Liver (tissue), 9 donors: Measurements from ENCODE around the gene TIMM17B. TPM values are rescaled to one million over a fixed set of nuclear protein-coding genes. Genes with fewer than 3 reads are reported as not detected.
A peak's percentile ranks its signal among the peaks of the same experiment; 100 is the strongest.

Source experiments
- DNase-seq: peaks from one replicate; pipeline ENCODE4 v3.0.0-alpha.2; 2017; ENCODE audit warnings: low spot score
- H3K27ac ChIP-seq, 2 donors: one replicate each; pipeline ENCODE4 v1.7.0; 2013; ENCODE audit warnings: inconsistent platforms in 2 of 2, low read length in 2 of 2, control low read depth in 1 of 2, low read depth in 1 of 2, mild to moderate bottlenecking in 1 of 2
- H3K27me3 ChIP-seq, 4 donors: one replicate each; pipeline versions ENCODE4 v1.6.1 to v1.7.0; 2013; ENCODE audit warnings: low read length in 3 of 4, inconsistent platforms in 1 of 4, mild to moderate bottlenecking in 1 of 4, moderate library complexity in 1 of 4; ENCODE audit not compliant: control insufficient read depth in 4 of 4, insufficient read depth in 4 of 4
- H3K36me3 ChIP-seq, 4 donors: one replicate each; pipeline versions ENCODE4 v1.6.1 to v1.7.0; 2013; ENCODE audit warnings: low read length in 3 of 4, mild to moderate bottlenecking in 3 of 4, low read depth in 1 of 4, moderate library complexity in 1 of 4; ENCODE audit not compliant: control insufficient read depth in 4 of 4, insufficient read depth in 3 of 4
- H3K4me1 ChIP-seq, 4 donors: one replicate each; pipeline versions ENCODE4 v1.6.1 to v1.7.0; 2013; ENCODE audit warnings: low read length in 3 of 4, mild to moderate bottlenecking in 3 of 4, moderate library complexity in 1 of 4; ENCODE audit not compliant: control insufficient read depth in 4 of 4, insufficient read depth in 4 of 4
- H3K4me3 ChIP-seq, 3 donors: one replicate each; pipeline versions ENCODE4 v1.6.1 to v1.7.0; 2013; ENCODE audit warnings: low read length in 3 of 3, control low read depth in 1 of 3, low read depth in 1 of 3, mild to moderate bottlenecking in 1 of 3
- H3K9ac ChIP-seq, 2 donors: one replicate each; pipeline ENCODE4 v1.7.0; 2013; ENCODE audit warnings: low read length in 2 of 2, mild to moderate bottlenecking in 2 of 2, moderate library complexity in 2 of 2, control low read depth in 1 of 2, low read depth in 1 of 2
- H3K9me3 ChIP-seq, 4 donors: one replicate each; pipeline versions ENCODE4 v1.6.1 to v1.7.0; 2013; ENCODE audit warnings: low read length in 3 of 4; ENCODE audit not compliant: control insufficient read depth in 4 of 4
- FOXA2 ChIP-seq: IDR thresholded peaks from 2 replicates; pipeline ENCODE4 v1.6.1; 2016; ENCODE audit warnings: antibody characterized with exemption
- HNF4A ChIP-seq, 2 donors: conservative IDR thresholded peaks; 2 replicates each; pipeline ENCODE4 v1.6.1; 2016; ENCODE audit warnings: antibody characterized with exemption in 2 of 2, mild to moderate bottlenecking in 2 of 2
- HNF4G ChIP-seq: IDR thresholded peaks from 2 replicates; pipeline ENCODE4 v1.6.1; 2016; ENCODE audit warnings: antibody characterized with exemption
- NR2F2 ChIP-seq: IDR thresholded peaks from 2 replicates; pipeline ENCODE4 v1.6.1; 2016; ENCODE audit warnings: antibody characterized with exemption
- RAD21 ChIP-seq, 2 donors: IDR thresholded peaks; 2 replicates each; pipeline ENCODE4 v1.6.1; 2016; ENCODE audit warnings: antibody characterized with exemption in 2 of 2, mild to moderate bottlenecking in 2 of 2
- SP1 ChIP-seq: IDR thresholded peaks from 2 replicates; pipeline ENCODE4 v1.6.1; 2018; ENCODE audit warnings: antibody characterized with exemption, mild to moderate bottlenecking
- TAF1 ChIP-seq: conservative IDR thresholded peaks from 2 replicates; pipeline ENCODE4 v1.6.1; 2016; ENCODE audit warnings: antibody characterized with exemption, mild to moderate bottlenecking
- YY1 ChIP-seq: IDR thresholded peaks from 2 replicates; pipeline ENCODE4 v1.6.1; 2016; ENCODE audit warnings: antibody characterized with exemption, mild to moderate bottlenecking
- WGBS: extraction: QIAGEN DNeasy Blood & Tissue Kit; methylation state at CpG from one replicate; pipeline ENCODE4 v1.1.7; 2013; 5-methylcytosine and 5-hydroxymethylcytosine counted together
- polyA plus RNA-seq, 2 donors: library from polyadenylated mRNA; stranded (reverse) in 1 of 2; unstranded in 1 of 2; fragments of 200-250 nt in 1 of 2; fragments of >200 nt in 1 of 2; fragmentation: Nextera tagmentation in 1 of 2; extraction: Ambion mirVana in 1 of 2; gene quantifications; one replicate each; pipeline versions ENCODE4 v1.2.1 to v1.2.3, GENCODE V29; 2013 to 2015
- total RNA-seq, 2 donors: library from RNA; depleted of rRNA; stranded (reverse); fragments of >200 nt; gene quantifications; one replicate each; pipeline ENCODE4 v1.2.3, GENCODE V29; 2014
- TF ChIP-seq, protein P1 (sequence below): IDR thresholded peaks from 2 replicates; pipeline ENCODE4 v1.6.1; 2016; ENCODE audit warnings: antibody characterized with exemption, mild to moderate bottlenecking
- TF ChIP-seq, protein P2 (sequence below): fragments of 150-350 bp; IDR thresholded peaks from 2 replicates; pipeline ENCODE4 v1.5.1; 2017; ENCODE audit warnings: improper control_type of control experiment, low read depth, low read length; ENCODE audit not compliant: missing input control
- TF ChIP-seq, protein P3 (sequence below): IDR thresholded peaks from 2 replicates; pipeline ENCODE4 v1.6.1; 2016; ENCODE audit warnings: antibody characterized with exemption
- TF ChIP-seq, protein P4 (sequence below): IDR thresholded peaks from 2 replicates; pipeline ENCODE4 v1.6.1; 2016; ENCODE audit warnings: antibody characterized with exemption
- donor health status: healthy.
- donor health status: healthy.
- donor health status: healthy.
- donor health status: healthy.
- donor health status: healthy.

TIMM17B gene
- total and polyA plus RNA-seq, 4 donors, result 22.8 to 53.1 (median 30.0) TPM

DNA sequence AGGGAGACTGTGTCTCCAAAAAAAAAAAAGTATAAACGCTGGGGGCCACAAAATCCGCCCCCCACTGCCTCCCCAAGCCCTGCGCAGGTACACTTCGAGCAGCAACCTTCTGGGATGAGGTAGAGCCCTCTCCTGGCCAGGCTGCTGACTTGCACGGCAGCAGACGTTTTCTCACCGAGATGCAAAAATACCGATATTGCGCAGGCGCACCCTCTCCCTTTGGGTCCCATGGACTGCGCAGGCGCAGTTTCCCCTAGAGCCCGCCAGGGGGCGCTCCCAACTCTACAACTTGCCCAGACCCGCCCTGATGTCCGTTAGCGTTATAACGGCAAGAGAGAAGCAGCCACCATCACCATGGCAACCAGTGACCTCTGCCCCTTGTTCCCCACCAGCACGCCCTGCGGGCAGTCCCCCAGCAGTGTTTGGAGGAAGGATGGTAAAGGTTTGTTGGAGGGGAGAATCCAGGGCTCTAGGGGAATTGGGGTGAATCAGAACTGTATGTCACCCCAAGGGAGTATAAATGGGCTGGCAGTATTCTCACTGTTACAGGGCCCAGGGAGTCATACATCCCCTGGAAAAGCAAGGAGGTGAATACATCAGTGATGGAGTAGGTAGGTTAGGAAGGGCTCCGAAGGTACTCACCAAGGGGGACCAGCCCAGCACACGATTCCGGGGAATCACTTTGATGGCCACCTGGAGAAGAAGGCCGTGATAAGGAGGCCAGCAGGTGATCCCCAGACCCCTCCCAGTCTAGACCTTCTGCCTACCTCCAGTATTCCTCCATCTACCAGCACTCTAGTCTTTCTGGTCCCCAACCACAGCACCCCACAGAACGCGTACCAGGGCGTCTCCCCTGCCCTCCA is 19.8 kb upstream of the TIMM17B start:
- H3K36me3 ChIP-seq, result peaks cover 0 to 3% (median under 1%) of the 10 kb centered on the region in 4 donors
- peak overlapping the region in 2 of 3 donors; percentile 26 to 54 for H3K4me3 ChIP-seq
- DNase-seq, result peak; percentile 87
- peaks cover 5 to 39% (median 10%) of the 10 kb centered on the region in 4 donors for H3K4me1 ChIP-seq
- peak overlapping the region in 1 of 2 donors; percentile 36 for H3K27ac ChIP-seq
- WGBS, result 20% methylated on average over 27 of the region's 27 CpGs
- peak overlapping the region; percentile 27 to 67 for H3K9ac ChIP-seq
- H3K27me3 ChIP-seq, result peaks cover 0 to 2% (median 0%) of the 10 kb centered on the region in 4 donors
- TF ChIP-seq FOXA2 (no peak), HNF4A (conservative IDR thresholded peaks at IDR 0.05) (peak in 1 of 2 donors; percentile 27), HNF4G (no peak), YY1 (peak; percentile 15), TAF1 (no peak), RAD21 (IDR thresholded peaks at IDR 0.05) (peak; percentile 73 to 81), SP1 (no peak), NR2F2 (peak; percentile 85)
- TF ChIP-seq, protein P1, sequence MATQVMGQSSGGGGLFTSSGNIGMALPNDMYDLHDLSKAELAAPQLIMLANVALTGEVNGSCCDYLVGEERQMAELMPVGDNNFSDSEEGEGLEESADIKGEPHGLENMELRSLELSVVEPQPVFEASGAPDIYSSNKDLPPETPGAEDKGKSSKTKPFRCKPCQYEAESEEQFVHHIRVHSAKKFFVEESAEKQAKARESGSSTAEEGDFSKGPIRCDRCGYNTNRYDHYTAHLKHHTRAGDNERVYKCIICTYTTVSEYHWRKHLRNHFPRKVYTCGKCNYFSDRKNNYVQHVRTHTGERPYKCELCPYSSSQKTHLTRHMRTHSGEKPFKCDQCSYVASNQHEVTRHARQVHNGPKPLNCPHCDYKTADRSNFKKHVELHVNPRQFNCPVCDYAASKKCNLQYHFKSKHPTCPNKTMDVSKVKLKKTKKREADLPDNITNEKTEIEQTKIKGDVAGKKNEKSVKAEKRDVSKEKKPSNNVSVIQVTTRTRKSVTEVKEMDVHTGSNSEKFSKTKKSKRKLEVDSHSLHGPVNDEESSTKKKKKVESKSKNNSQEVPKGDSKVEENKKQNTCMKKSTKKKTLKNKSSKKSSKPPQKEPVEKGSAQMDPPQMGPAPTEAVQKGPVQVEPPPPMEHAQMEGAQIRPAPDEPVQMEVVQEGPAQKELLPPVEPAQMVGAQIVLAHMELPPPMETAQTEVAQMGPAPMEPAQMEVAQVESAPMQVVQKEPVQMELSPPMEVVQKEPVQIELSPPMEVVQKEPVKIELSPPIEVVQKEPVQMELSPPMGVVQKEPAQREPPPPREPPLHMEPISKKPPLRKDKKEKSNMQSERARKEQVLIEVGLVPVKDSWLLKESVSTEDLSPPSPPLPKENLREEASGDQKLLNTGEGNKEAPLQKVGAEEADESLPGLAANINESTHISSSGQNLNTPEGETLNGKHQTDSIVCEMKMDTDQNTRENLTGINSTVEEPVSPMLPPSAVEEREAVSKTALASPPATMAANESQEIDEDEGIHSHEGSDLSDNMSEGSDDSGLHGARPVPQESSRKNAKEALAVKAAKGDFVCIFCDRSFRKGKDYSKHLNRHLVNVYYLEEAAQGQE, result no peak
- TF ChIP-seq, protein P2, sequence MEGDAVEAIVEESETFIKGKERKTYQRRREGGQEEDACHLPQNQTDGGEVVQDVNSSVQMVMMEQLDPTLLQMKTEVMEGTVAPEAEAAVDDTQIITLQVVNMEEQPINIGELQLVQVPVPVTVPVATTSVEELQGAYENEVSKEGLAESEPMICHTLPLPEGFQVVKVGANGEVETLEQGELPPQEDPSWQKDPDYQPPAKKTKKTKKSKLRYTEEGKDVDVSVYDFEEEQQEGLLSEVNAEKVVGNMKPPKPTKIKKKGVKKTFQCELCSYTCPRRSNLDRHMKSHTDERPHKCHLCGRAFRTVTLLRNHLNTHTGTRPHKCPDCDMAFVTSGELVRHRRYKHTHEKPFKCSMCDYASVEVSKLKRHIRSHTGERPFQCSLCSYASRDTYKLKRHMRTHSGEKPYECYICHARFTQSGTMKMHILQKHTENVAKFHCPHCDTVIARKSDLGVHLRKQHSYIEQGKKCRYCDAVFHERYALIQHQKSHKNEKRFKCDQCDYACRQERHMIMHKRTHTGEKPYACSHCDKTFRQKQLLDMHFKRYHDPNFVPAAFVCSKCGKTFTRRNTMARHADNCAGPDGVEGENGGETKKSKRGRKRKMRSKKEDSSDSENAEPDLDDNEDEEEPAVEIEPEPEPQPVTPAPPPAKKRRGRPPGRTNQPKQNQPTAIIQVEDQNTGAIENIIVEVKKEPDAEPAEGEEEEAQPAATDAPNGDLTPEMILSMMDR, result peak; percentile 96
- TF ChIP-seq, protein P3, sequence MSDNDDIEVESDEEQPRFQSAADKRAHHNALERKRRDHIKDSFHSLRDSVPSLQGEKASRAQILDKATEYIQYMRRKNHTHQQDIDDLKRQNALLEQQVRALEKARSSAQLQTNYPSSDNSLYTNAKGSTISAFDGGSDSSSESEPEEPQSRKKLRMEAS, result no peak
- H3K9me3 ChIP-seq, result no peaks in the 10 kb centered on the region

DNA sequence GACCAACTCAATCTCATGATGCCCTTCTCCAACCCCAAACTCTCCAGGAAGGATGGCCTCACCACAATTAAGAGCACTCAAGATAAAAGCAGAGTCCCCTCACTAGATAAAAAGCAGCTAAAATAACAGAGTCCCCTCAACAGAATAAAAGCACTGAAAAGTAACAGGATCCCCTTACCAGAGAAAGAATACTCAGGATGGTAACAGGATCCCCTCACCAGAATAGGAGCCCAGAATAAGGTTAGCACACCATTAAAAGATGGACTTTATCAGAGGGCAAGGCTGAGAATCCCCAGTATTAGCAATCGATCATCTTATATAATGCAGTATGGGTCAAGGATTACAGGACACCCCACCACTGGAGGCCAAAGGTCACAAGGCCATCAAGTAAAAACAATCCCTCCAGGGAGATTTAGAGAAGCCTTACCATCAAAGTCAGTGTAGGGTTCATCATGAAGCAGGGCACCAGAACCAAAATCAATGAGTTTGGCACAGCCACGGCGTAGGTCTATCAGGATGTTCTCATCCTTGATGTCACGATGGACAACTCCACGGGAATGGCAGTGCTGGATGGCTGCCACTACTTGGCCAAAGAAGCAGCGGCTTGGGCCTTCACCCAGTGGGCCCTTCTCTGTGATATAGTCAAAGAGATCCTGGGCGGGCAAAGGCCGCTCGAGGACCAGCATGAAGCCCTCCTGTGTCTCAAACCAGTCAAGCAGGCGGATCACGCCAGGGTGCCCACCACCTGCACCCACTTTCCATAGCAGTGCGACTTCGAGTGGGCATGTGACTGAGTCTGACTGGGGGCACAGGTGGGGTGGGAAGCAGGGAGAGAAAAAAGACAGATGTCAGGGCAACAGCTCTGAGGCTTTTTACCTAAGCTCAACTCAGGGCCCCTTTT is 17.3 kb upstream of the TIMM17B start:
- TF ChIP-seq YY1 (no peak), HNF4G (no peak), NR2F2 (no peak), HNF4A (conservative IDR thresholded peaks at IDR 0.05) (no peak)
- TF ChIP-seq, protein P4, sequence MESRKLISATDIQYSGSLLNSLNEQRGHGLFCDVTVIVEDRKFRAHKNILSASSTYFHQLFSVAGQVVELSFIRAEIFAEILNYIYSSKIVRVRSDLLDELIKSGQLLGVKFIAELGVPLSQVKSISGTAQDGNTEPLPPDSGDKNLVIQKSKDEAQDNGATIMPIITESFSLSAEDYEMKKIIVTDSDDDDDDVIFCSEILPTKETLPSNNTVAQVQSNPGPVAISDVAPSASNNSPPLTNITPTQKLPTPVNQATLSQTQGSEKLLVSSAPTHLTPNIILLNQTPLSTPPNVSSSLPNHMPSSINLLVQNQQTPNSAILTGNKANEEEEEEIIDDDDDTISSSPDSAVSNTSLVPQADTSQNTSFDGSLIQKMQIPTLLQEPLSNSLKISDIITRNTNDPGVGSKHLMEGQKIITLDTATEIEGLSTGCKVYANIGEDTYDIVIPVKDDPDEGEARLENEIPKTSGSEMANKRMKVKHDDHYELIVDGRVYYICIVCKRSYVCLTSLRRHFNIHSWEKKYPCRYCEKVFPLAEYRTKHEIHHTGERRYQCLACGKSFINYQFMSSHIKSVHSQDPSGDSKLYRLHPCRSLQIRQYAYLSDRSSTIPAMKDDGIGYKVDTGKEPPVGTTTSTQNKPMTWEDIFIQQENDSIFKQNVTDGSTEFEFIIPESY, result no peak
- TF ChIP-seq, protein P2, result no peak
- TF ChIP-seq, protein P1, result no peak
- TF ChIP-seq, protein P3, result no peak
- no peaks in the 10 kb centered on the region for H3K9me3 ChIP-seq
- H3K4me1 ChIP-seq, result peaks cover 10 to 43% (median 19%) of the 10 kb centered on the region in 4 donors
- peaks cover 0 to 2% (median 0%) of the 10 kb centered on the region in 4 donors for H3K27me3 ChIP-seq
- H3K4me3 ChIP-seq, result no peak overlapping the region
- WGBS, result 77% methylated on average over 13 of the region's 13 CpGs
- peaks cover 0 to 3% (median under 1%) of the 10 kb centered on the region in 4 donors for H3K36me3 ChIP-seq
- H3K9ac ChIP-seq, result no peak overlapping the region
- H3K27ac ChIP-seq, result no peak overlapping the region
- DNase-seq, result no peak
